Cardiac muscle cell (in vitro differentiated cells and primary cell): Measurements from ENCODE around the gene FGF19. TPM values are rescaled to one million over a fixed set of nuclear protein-coding genes. Genes with fewer than 3 reads are reported as not detected.
"Not testable (repeated sequence)": the region's sequence is repeated elsewhere in the genome, so short reads cannot be mapped to it uniquely, and the experiment has no call there.

Experiments used
- DNase-seq, 2 donors: peaks; one replicate each; pipeline versions ENCODE4 v3.0.0 to v3.0.0-alpha.2; 2010 to 2017; ENCODE audit warnings: low read depth in 1 of 2, low spot score in 1 of 2
- H3K27ac ChIP-seq: fragments of 200-600 bp; sonication (generic); 2 replicates; pipeline ENCODE4 v1.5.1; 2016
- H3K27me3 ChIP-seq: fragments of 200-600 bp; sonication (generic); 2 replicates; pipeline ENCODE4 v1.6.0; 2016; ENCODE audit warnings: control low read depth
- H3K36me3 ChIP-seq: fragments of 200-600 bp; sonication (generic); 2 replicates; pipeline ENCODE4 v1.5.1; 2016; ENCODE audit warnings: control low read depth
- H3K4me1 ChIP-seq: fragments of 200-600 bp; sonication (generic); 2 replicates; pipeline ENCODE4 v1.8.1; 2017; ENCODE audit warnings: low read depth, mild to moderate bottlenecking, mixed run types
- H3K4me3 ChIP-seq: fragments of 200-600 bp; sonication (generic); 2 replicates; pipeline ENCODE4 v1.5.1; 2016; ENCODE audit warnings: mild to moderate bottlenecking
- H3K9me3 ChIP-seq: fragments of 200-600 bp; sonication (generic); 2 replicates; pipeline ENCODE4 v1.5.1; 2017; ENCODE audit warnings: low read depth, mild to moderate bottlenecking, control low read depth
- CTCF ChIP-seq: IDR thresholded peaks from 2 replicates; pipeline ENCODE4 v1.5.1; 2012; ENCODE audit warnings: low read depth, mild to moderate bottlenecking, low read length
- polyA plus RNA-seq: library from polyadenylated mRNA; unstranded; fragments of >200 nt; fragmentation: Nextera tagmentation; extraction: Ambion mirVana; gene quantifications from 2 replicates; pipeline ENCODE4 v1.2.1, GENCODE V29; 2016
- total RNA-seq: library from RNA; depleted of rRNA; stranded (reverse); fragments of >200 nt; gene quantifications from 2 replicates; pipeline ENCODE4 v1.2.3, GENCODE V29; 2016

The FGF19 gene
- total and polyA plus RNA-seq, 2 experiments from 2014 or later: not detected

GRCh38 chr11:69692422-69692821, 11.4 kb downstream of the FGF19 start:
- Histone ChIP-seq H3K27ac (no peak overlapping the region), H3K4me1 (peaks cover 4% of the 10 kb centered on the region), H3K36me3 (no peaks in the 10 kb centered on the region), H3K27me3 (no peaks in the 10 kb centered on the region), H3K4me3 (no peak overlapping the region), H3K9me3 (no peaks in the 10 kb centered on the region)
- no peak for DNase-seq
- no peak for TF ChIP-seq CTCF

GRCh38 chr11:69691463-69691862, 12.4 kb downstream of the FGF19 start:
- Histone ChIP-seq H3K27me3 (no peaks in the 10 kb centered on the region), H3K4me1 (no peaks in the 10 kb centered on the region), H3K9me3 (no peaks in the 10 kb centered on the region), H3K4me3 (no peak overlapping the region), H3K36me3 (no peaks in the 10 kb centered on the region), H3K27ac (no peak overlapping the region)
- DNase-seq: peak in 1 of 2 donors; percentile 41
- no peak for TF ChIP-seq CTCF

- no peak overlapping the region for H3K4me3 ChIP-seq
- H3K4me1 ChIP-seq: no peaks in the 10 kb centered on the region
- peaks cover 11% of the 10 kb centered on the region for H3K27me3 ChIP-seq
- no peak overlapping the region for H3K27ac ChIP-seq
- no peaks in the 10 kb centered on the region for H3K9me3 ChIP-seq
- no peaks in the 10 kb centered on the region for H3K36me3 ChIP-seq
- DNase-seq: no peak
- TF ChIP-seq CTCF: no peak
Measured at GRCh38 chr11:69689484-69690319, 14.1 kb downstream of the FGF19 start.

GRCh38 chr11:69687969-69688771, 15.7 kb downstream of the FGF19 start:
- H3K27ac ChIP-seq, H3K4me1 ChIP-seq, H3K36me3 ChIP-seq, H3K4me3 ChIP-seq, DNase-seq, H3K9me3 ChIP-seq: not testable (repeated sequence)
- peaks cover 12% of the 10 kb centered on the region for H3K27me3 ChIP-seq

- DNase-seq: no peak
- Histone ChIP-seq H3K4me3 (no peak overlapping the region), H3K27me3 (peaks cover 12% of the 10 kb centered on the region), H3K36me3 (no peaks in the 10 kb centered on the region), H3K27ac (no peak overlapping the region), H3K9me3 (no peaks in the 10 kb centered on the region), H3K4me1 (no peaks in the 10 kb centered on the region)
- TF ChIP-seq CTCF: no peak
Measured at GRCh38 chr11:69686856-69687255, 17.0 kb downstream of the FGF19 start.

- TF ChIP-seq CTCF: no peak
- no peak overlapping the region for H3K27ac ChIP-seq
- no peaks in the 10 kb centered on the region for H3K4me1 ChIP-seq
- H3K27me3 ChIP-seq: peaks cover 12% of the 10 kb centered on the region
- no peak for DNase-seq
- H3K36me3 ChIP-seq: no peaks in the 10 kb centered on the region
- H3K4me3 ChIP-seq: no peak overlapping the region
- no peaks in the 10 kb centered on the region for H3K9me3 ChIP-seq
Measured at GRCh38 chr11:69686452-69686851, 17.4 kb downstream of the FGF19 start.
